Measurements from ENCODE around the gene ATP13A4. TPM values are rescaled to one million over a fixed set of nuclear protein-coding genes. Genes with fewer than 3 reads are reported as not detected.

ATP13A4 gene
- total RNA-seq, 1 donor: 0.27 TPM

GRCh38 chr3:193499136-193499770 lies 55.4 kb downstream of the ATP13A4 start:
- no peak for DNase-seq (ENCODE audit: low read depth in 2 of 3, low spot score in 2 of 3)

- peak in 1 of 3 donors; percentile 21 for DNase-seq (ENCODE audit: low read depth in 2 of 3, low spot score in 2 of 3)
Measured at GRCh38 chr3:193498215-193498614, 56.5 kb downstream of the ATP13A4 start.

- no peak for DNase-seq (ENCODE audit: low read depth in 2 of 3, low spot score in 2 of 3)
Measured at GRCh38 chr3:193496658-193497057, 58.0 kb downstream of the ATP13A4 start.

DNA sequence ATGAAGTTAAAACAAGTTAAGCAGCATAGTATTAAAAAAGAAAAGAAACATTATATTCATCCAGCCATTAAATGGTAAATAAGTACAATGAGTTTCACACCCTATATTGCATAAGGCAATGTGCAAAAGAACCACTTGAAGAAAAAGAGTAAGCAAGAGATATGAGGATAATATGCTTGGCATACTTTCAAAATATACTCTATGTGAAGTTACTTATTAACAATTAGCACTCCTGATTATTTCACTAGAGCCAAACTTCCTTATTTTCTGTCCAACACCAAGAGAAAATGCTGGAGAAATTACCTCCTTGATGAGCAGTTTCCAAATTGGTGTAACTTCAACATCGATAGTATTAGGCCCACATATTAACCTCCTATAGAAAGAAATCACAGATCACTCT lies 63.7 kb downstream of the ATP13A4 start:
- no peak for DNase-seq (ENCODE audit: low read depth in 2 of 3, low spot score in 2 of 3)

- DNase-seq (ENCODE audit: low read depth in 2 of 3, low spot score in 2 of 3): no peak
Measured at GRCh38 chr3:193490580-193490979, 64.1 kb downstream of the ATP13A4 start.

DNA sequence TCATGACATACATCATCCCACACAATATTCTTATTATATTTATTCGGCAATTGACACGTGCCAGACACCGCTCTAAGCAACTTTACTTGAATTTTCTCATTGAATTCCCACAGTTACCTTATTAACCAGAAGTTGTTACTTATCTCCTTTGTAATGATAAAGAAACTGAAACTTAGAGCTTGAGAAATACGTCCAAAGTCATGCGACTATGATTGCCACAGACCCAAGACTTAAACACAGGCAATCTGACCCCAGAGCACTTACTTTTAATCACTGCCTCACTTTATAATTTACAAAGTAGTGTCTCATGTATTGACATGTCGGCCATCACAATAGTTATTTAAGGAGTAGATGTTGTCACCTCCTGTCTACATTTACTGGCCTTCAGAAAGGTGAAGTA lies 64.7 kb downstream of the ATP13A4 start:
- no peak for DNase-seq (ENCODE audit: low read depth in 2 of 3, low spot score in 2 of 3)

DNA sequence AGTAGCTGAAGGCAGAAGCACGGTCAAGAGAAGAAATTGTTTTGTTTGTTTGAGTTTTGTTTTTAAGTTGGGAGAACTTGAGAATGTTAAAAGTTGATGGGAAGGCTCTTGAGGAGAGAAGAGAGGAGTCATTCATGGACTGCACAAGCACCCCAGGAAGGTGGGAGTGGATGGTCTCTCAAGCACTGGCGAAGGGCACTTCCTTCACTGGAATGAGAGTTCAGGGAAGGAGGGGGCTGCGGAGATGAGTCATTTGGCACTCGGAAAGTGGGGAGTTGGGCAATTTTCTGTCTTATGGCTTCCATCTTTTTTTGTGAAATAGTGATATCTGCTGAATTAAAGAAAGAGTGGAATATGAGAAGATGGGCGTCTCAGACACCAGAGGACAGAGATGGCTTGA lies 66.0 kb downstream of the ATP13A4 start:
- DNase-seq (ENCODE audit: low read depth in 2 of 3, low spot score in 2 of 3): no peak

- no peak for DNase-seq (ENCODE audit: low read depth in 2 of 3, low spot score in 2 of 3)
Measured at GRCh38 chr3:193483988-193484539, 70.6 kb downstream of the ATP13A4 start.

DNA sequence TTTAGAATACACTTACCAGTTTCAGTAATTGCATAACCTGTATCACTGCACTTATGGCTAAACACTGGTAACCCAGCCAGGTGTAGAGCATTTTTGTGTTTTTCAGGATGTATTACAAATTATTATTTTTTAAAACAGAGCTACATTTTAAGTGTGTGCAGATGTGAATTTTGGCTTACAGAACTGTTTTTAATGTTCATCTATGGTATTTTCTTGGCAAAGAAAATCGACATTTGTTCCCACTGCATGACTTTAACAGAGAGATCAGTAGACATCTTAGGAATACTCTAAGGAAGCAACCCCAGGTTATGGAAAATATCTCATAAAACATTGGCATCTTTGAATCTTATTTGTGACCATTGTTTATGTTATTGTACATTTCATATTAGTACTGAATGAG lies 73.3 kb downstream of the ATP13A4 start:
- no peak for DNase-seq (ENCODE audit: low read depth in 2 of 3, low spot score in 2 of 3)

DNA sequence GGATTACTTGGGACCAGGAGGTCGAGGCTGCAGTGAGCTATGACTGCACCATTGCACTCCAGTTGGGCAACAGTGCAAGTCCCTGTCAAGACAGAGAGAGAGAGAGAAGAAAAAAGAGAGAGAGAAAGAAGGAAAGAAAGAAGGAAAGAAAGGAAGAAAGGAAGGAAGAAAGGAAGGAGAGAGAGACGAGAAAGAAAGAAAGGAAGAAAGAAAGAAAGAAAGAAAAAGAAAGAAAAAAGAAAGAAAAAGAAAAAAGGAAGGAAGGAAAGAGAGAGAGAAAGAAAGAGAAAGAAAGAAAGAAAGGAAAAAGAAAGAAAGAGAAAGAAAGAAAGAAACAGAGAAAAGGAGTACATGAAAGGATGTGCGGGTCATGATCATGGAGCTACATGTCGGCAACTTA lies 80.2 kb downstream of the ATP13A4 start:
- DNase-seq (ENCODE audit: low read depth in 2 of 3, low spot score in 2 of 3): no peak

GRCh38 chr3:193470710-193471109 lies 84.0 kb downstream of the ATP13A4 start:
- no peak for DNase-seq (ENCODE audit: low read depth in 2 of 3, low spot score in 2 of 3)

- DNase-seq (ENCODE audit: low read depth in 2 of 3, low spot score in 2 of 3): no peak
Measured at GRCh38 chr3:193465992-193466608, 88.6 kb downstream of the ATP13A4 start.

GRCh38 chr3:193464889-193465288 lies 89.8 kb downstream of the ATP13A4 start:
- DNase-seq (ENCODE audit: low read depth in 2 of 3, low spot score in 2 of 3): no peak

- no peak for DNase-seq (ENCODE audit: low read depth in 2 of 3, low spot score in 2 of 3)
Measured at GRCh38 chr3:193457526-193457925, 97.2 kb downstream of the ATP13A4 start.

DNA sequence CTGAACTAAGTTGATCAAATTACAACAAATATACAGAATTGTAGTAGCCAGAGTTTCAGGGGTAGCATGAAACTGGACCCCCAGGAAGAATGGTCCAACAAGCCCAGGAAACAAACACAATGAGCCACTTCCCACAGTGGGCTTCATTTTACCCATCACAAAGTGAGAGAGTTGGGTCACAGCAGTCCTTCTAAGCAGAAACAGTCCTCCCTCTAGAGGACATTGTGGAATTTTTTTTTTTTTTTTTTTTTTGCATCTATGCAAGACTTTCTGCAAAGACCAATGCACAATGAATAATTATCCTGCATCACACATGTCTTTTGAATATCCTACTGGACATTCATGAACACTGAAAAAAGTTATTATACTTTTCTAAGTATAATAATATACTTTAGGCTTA lies 102.4 kb downstream of the ATP13A4 start:
- DNase-seq (ENCODE audit: low read depth in 2 of 3, low spot score in 2 of 3): peak in 1 of 3 donors; percentile 7

- no peak for DNase-seq (ENCODE audit: low read depth in 2 of 3, low spot score in 2 of 3)
Measured at GRCh38 chr3:193451902-193452301, 102.8 kb downstream of the ATP13A4 start.

GRCh38 chr3:193446965-193447602 lies 107.6 kb downstream of the ATP13A4 start:
- DNase-seq (ENCODE audit: low read depth in 2 of 3, low spot score in 2 of 3): peak in 2 of 3 donors; percentile 9 to 44

GRCh38 chr3:193439423-193439822 lies 115.3 kb downstream of the ATP13A4 start:
- no peak for DNase-seq (ENCODE audit: low read depth in 2 of 3, low spot score in 2 of 3)

DNA sequence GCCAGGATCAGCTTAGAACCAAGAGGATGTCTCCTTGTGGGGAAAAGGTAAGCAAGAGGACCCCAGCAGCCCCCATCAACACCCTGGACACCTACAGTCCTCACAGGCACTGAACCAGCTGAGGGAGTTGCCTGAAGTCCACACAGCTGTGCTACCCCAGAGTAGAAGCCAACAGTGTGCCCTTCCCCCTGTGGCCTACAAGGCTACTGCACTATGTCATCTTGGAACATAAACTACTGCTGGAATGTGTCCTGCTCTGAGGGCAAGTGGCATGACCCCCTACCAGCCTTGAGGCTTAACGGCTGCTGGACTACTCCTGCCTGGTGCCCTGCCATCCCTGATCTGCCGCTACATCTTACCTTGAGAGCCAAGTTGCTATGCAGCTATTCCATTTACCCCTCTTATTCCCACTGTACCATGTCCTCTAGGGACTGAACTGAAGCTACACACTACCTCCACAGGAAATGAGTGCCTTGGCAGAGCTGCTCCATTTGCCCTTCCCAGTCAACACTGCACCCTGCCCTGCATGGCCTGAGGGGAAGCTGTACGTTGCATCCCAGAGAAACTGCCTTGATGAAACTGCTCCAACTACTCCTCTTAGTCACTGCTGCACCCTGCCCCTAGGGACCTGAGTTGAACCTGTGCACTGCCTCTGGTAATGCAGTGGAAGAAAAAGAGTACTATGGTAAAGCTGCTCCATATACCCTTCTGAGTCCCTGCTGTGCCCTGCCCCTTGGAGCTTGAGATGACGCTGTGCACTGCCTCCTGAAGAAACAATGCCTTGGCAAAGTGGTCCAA lies 135.9 kb downstream of the ATP13A4 start:
- no peak for DNase-seq (ENCODE audit: low read depth in 2 of 3, low spot score in 2 of 3)

- no peak for DNase-seq (ENCODE audit: low read depth in 2 of 3, low spot score in 2 of 3)
Measured at GRCh38 chr3:193416629-193417028, 138.1 kb downstream of the ATP13A4 start.

- DNase-seq (ENCODE audit: low read depth in 2 of 3, low spot score in 2 of 3): no peak
Measured at GRCh38 chr3:193407688-193408087, 147.0 kb downstream of the ATP13A4 start.
